Left lung (tissue), 10 donors: ENCODE results near the gene GRIN3B. TPM values are rescaled to one million over a fixed set of nuclear protein-coding genes. Genes with fewer than 3 reads are reported as not detected.

Experiments used
- ATAC-seq: fragments of 200-7000 bp; cut with Tn5 transposase; one replicate; pipeline ENCODE4 v1.9.1; 2020; ENCODE audit warnings: moderate library complexity
- DNase-seq, 4 donors: peaks; one replicate each; pipeline ENCODE4 v3.0.0-alpha.2; 2013 to 2020
- H3K27ac ChIP-seq, 2 donors: fragments of 200-600 bp; sonication (generic) in 1 of 2; one replicate each; pipeline versions ENCODE4 v1.5.0 to v1.8.0; 2020 to 2021
- H3K27me3 ChIP-seq, 2 donors: fragments of 200-600 bp; sonication (generic) in 1 of 2; one replicate each; pipeline versions ENCODE4 v1.5.0 to v1.8.0; 2020 to 2021
- H3K36me3 ChIP-seq, 2 donors: fragments of 200-600 bp; sonication (generic) in 1 of 2; one replicate each; pipeline versions ENCODE4 v1.5.0 to v1.8.0; 2020 to 2021
- H3K4me1 ChIP-seq, 2 donors: fragments of 200-600 bp; one replicate each; pipeline ENCODE4 v1.8.0; 2021
- H3K4me3 ChIP-seq, 2 donors: fragments of 200-600 bp; sonication (generic) in 1 of 2; one replicate each; pipeline versions ENCODE4 v1.5.0 to v1.8.0; 2020 to 2021; ENCODE audit warnings: mild to moderate bottlenecking in 1 of 2
- H3K9me3 ChIP-seq, 2 donors: fragments of 200-600 bp; sonication (generic) in 1 of 2; one replicate each; pipeline versions ENCODE4 v1.5.0 to v1.8.0; 2020 to 2021
- CTCF ChIP-seq, 2 donors: fragments of 200-600 bp; sonication (generic) in 1 of 2; IDR thresholded peaks; one replicate each; pipeline versions ENCODE4 v1.5.0 to v1.8.0; 2021; ENCODE audit warnings: antibody characterized with exemption in 2 of 2
- intact Hi-C, 2 donors: fragments of 100-400 bp; cut with DNase I; formaldehyde crosslinking; loops; one replicate each; pipeline versions ENCODE4 v1.11.2 to v1.14.2; 2022
- polyA plus RNA-seq, 6 donors: library from polyadenylated mRNA; unstranded; fragments of 120-200 nt; gene quantifications; one replicate each; pipeline ENCODE4 v1.2.1, GENCODE V29; 2013; ENCODE audit not compliant: insufficient read length in 6 of 6
- total RNA-seq, 2 donors: library from RNA; stranded (reverse); fragmentation: NEBNext Ultra II Directional; extraction: Animal tissue kit (Norgen Biotek cat#: 25700); gene quantifications; one replicate each; pipeline ENCODE4 v1.2.1, GENCODE V29; 2021
- donor health status: DM: no; HTN: yes; CAD: no.
- donor health status: DM: no; HTN: no; CAD: no.

GRIN3B gene
- total and polyA plus RNA-seq, 8 donors, result 0.37 to 2.7 (median 0.60) TPM; not detected in 1

GRCh38 chr19:1008268-1009040 is 8.2 kb downstream of the GRIN3B start:
- intact Hi-C loops, result no loop called here
- Histone ChIP-seq H3K4me1 (peaks cover 0 to 4% of the 10 kb centered on the region in 2 donors), H3K27ac (no peak overlapping the region), H3K4me3 (no peak overlapping the region), H3K36me3 (peaks cover 0 to 65% of the 10 kb centered on the region in 2 donors), H3K9me3 (no peaks in the 10 kb centered on the region), H3K27me3 (peaks cover 0 to 8% of the 10 kb centered on the region in 2 donors)
- no peak for ATAC-seq
- TF ChIP-seq CTCF (IDR thresholded peaks at IDR 0.05), result no peak
- peak in 1 of 4 donors; percentile 71 for DNase-seq

DNA sequence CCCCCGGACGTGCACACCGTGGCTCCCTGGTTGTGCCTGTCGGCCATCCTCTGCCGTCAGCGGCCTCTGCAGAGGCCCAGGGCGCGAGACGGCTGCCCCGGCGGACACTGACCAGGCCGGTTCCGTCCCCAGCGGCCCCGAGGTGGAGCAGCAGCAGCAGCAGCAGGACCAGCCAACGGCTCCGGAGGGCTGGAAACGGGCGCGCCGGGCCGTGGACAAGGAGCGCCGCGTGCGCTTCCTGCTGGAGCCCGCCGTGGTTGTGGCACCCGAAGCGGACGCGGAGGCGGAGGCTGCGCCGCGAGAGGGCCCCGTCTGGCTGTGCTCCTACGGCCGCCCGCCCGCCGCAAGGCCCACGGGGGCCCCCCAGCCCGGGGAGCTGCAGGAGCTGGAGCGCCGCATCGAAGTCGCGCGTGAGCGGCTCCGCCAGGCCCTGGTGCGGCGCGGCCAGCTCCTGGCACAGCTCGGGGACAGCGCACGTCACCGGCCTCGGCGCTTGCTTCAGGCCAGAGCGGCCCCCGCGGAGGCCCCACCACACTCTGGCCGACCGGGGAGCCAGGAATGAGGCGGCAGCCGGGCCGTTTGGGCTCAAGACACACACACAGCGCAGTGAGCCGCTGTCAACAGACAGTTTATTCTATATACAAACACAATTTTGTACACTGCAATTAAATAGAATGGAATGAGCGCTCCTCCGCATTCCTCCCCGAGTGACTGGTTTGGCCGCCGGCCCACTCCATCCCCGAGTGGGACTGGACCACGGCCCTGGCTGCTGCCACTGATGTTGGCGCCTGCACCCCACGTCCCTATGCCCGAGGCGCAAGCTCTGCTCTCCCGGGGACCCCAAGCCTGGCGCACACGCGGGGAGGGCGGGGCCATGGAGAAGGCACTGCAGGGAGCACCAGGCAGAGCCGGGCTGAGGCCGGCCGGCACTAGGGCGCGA is 9.1 kb downstream of the GRIN3B start:
- peak in 3 of 4 donors; percentile 80 to 90 (median 83) for DNase-seq
- ATAC-seq, result peak; percentile 51
- H3K4me3 ChIP-seq, result no peak overlapping the region

DNA sequence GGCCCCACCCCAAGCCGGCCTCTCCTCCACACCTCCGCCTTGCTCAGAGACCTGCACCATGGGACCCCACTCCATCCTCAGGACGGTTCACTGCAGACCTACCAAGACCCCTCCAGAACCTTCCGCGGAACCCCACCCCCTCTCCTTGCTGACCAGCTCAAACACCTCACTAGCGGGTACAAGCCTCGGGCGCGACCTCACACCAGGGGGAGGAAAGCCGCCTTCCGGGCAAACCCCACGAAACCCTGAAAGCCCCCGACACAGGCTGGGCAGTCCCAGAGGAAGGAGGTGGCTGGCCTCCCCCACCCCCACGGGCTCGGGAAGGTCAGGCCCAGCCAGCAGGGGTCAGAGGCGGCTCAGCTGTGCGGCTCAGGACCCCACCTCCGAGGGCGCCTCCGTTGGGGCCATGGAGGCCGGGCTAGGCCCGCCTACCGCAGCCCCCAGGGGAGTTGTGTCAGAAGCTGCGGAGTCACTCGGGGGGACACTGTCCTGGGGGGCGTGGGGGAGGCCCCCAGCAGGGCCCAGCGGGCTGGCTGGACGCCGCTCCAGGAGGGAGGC is 9.8 kb downstream of the GRIN3B start:
- Histone ChIP-seq H3K4me3 (no peak overlapping the region), H3K9me3 (no peaks in the 10 kb centered on the region), H3K27ac (no peak overlapping the region), H3K27me3 (no peaks in the 10 kb centered on the region), H3K4me1 (peaks cover 0 to 4% of the 10 kb centered on the region in 2 donors), H3K36me3 (peaks cover 0 to 81% of the 10 kb centered on the region in 2 donors)
- ATAC-seq, result no peak
- TF ChIP-seq CTCF (IDR thresholded peaks at IDR 0.05), result no peak
- intact Hi-C loops, result no loop called here
- peak in 1 of 4 donors; percentile 77 for DNase-seq

More for the DNA sequence above, 9.1 kb downstream of the GRIN3B start:
- no peaks in the 10 kb centered on the region for H3K9me3 ChIP-seq
- H3K27me3 ChIP-seq, result peaks cover 0 to under 1% of the 10 kb centered on the region in 2 donors
- intact Hi-C loops, result no loop called here
- H3K27ac ChIP-seq, result peak overlapping the region in 1 of 2 donors; percentile 33
- H3K4me1 ChIP-seq, result peaks cover 0 to 4% of the 10 kb centered on the region in 2 donors
- H3K36me3 ChIP-seq, result peaks cover 0 to 74% of the 10 kb centered on the region in 2 donors
- no peak for TF ChIP-seq CTCF (IDR thresholded peaks at IDR 0.05)

- intact Hi-C loops, result no loop called here
- Histone ChIP-seq H3K36me3 (peaks cover 0 to 89% of the 10 kb centered on the region in 2 donors), H3K27ac (no peak overlapping the region), H3K4me3 (no peak overlapping the region), H3K4me1 (peaks cover 7% of the 10 kb centered on the region in 2 donors), H3K27me3 (no peaks in the 10 kb centered on the region), H3K9me3 (no peaks in the 10 kb centered on the region)
- ATAC-seq (no peak), DNase-seq (peak in 1 of 4 donors; percentile 74)
- no peak for TF ChIP-seq CTCF (IDR thresholded peaks at IDR 0.05)
Measured at GRCh38 chr19:1010586-1011510, 10.6 kb downstream of the GRIN3B start.
